Epidermal melanocyte (primary cell): ENCODE data around the gene IL17C.

Experiments used
- DNase-seq: peaks from one replicate; pipeline ENCODE4 v3.0.0; 2011; ENCODE audit warnings: low spot score; ENCODE audit not compliant: insufficient read length

Gene IL17C

GRCh38 chr16:88684569-88685155 lies 46.3 kb downstream of the IL17C start:
- DNase-seq, result no peak

GRCh38 chr16:88685156-88686061 lies 47.0 kb downstream of the IL17C start:
- DNase-seq, result peak; percentile 61

GRCh38 chr16:88686062-88686438 lies 47.7 kb downstream of the IL17C start:
- DNase-seq, result no peak

GRCh38 chr16:88686439-88687253 lies 48.3 kb downstream of the IL17C start, which contains the start of gene SNAI3:
SNAI3 (minus strand) TSS chr16:88686507; CDS start chr16:88686406, 101 bp downstream.
- DNase-seq, result peak; percentile 84

- no peak for DNase-seq
Observed at GRCh38 chr16:88687254-88687576, 48.8 kb downstream of the IL17C start.

GRCh38 chr16:88687676-88688012 lies 49.3 kb downstream of the IL17C start:
- no peak for DNase-seq

- no peak for DNase-seq
Observed at GRCh38 chr16:88688013-88688778, 49.8 kb downstream of the IL17C start.
